Measurements from ENCODE around the gene SFTPB.

DNA sequence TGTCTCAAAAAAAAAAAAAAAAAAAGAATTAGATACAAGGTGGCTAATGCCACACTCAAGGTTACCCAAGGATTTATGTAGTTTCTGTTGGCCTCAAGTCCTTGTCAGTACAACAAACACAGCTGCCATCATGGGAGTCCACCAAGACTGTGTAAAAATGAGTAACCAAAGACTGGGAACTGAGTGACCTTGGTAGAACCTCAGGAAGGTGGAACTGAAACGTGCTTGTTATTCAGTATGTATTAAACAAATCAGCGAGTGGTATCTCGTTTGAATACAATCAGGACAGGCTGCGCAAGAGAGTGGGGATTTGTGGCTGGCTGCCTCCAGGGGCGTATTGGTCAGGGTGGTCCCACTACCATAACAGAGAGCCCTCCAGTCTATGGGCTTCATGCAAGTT, 1.6 kb upstream of the SFTPB start:
- TF ChIP-seq, protein P1, sequence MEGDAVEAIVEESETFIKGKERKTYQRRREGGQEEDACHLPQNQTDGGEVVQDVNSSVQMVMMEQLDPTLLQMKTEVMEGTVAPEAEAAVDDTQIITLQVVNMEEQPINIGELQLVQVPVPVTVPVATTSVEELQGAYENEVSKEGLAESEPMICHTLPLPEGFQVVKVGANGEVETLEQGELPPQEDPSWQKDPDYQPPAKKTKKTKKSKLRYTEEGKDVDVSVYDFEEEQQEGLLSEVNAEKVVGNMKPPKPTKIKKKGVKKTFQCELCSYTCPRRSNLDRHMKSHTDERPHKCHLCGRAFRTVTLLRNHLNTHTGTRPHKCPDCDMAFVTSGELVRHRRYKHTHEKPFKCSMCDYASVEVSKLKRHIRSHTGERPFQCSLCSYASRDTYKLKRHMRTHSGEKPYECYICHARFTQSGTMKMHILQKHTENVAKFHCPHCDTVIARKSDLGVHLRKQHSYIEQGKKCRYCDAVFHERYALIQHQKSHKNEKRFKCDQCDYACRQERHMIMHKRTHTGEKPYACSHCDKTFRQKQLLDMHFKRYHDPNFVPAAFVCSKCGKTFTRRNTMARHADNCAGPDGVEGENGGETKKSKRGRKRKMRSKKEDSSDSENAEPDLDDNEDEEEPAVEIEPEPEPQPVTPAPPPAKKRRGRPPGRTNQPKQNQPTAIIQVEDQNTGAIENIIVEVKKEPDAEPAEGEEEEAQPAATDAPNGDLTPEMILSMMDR (IDR thresholded peaks at IDR 0.05): no peak
- TF ChIP-seq POLR2A (IDR thresholded peaks at IDR 0.05): no peak
